Activated naive CD8-positive, alpha-beta T cell (primary cell): ENCODE results near the gene BCL7A.

Source experiments
- H3K27ac Mint-ChIP-seq: one replicate; pipeline ENCODE4 v1.8.0; 2021; ENCODE audit warnings: mixed read lengths
- H3K27me3 Mint-ChIP-seq: one replicate; pipeline ENCODE4 v1.8.0; 2021; ENCODE audit warnings: mixed read lengths
- H3K36me3 Mint-ChIP-seq: one replicate; pipeline ENCODE4 v1.8.0; 2021; ENCODE audit warnings: mixed read lengths
- H3K4me1 Mint-ChIP-seq: one replicate; pipeline ENCODE4 v1.8.0; 2021; ENCODE audit warnings: low read depth, mixed read lengths
- H3K4me3 Mint-ChIP-seq: one replicate; pipeline ENCODE4 v1.8.0; 2021; ENCODE audit warnings: mild to moderate bottlenecking, mixed read lengths
- H3K9me3 Mint-ChIP-seq: one replicate; pipeline ENCODE4 v1.8.0; 2021; ENCODE audit warnings: low read depth, mixed read lengths

The BCL7A gene

GRCh38 chr12:122064025-122064777 lies 42.5 kb downstream of the BCL7A start:
- Mint-ChIP-seq H3K4me3 (no peak overlapping the region), H3K27me3 (no peaks in the 10 kb centered on the region), H3K36me3 (no peaks in the 10 kb centered on the region), H3K9me3 (no peaks in the 10 kb centered on the region), H3K27ac (no peak overlapping the region), H3K4me1 (peaks cover 26% of the 10 kb centered on the region)

GRCh38 chr12:122064780-122065588 lies 43.3 kb downstream of the BCL7A start:
- H3K4me1 Mint-ChIP-seq: peaks cover 30% of the 10 kb centered on the region
- H3K9me3 Mint-ChIP-seq: no peaks in the 10 kb centered on the region
- H3K4me3 Mint-ChIP-seq: no peak overlapping the region
- H3K27me3 Mint-ChIP-seq: no peaks in the 10 kb centered on the region
- no peaks in the 10 kb centered on the region for H3K36me3 Mint-ChIP-seq
- no peak overlapping the region for H3K27ac Mint-ChIP-seq

GRCh38 chr12:122067548-122067947 lies 45.9 kb downstream of the BCL7A start:
- Mint-ChIP-seq H3K4me1 (peaks cover 30% of the 10 kb centered on the region), H3K4me3 (peak overlapping the region; percentile 57), H3K27me3 (no peaks in the 10 kb centered on the region), H3K9me3 (no peaks in the 10 kb centered on the region), H3K27ac (no peak overlapping the region), H3K36me3 (no peaks in the 10 kb centered on the region)

- Mint-ChIP-seq H3K27me3 (no peaks in the 10 kb centered on the region), H3K9me3 (no peaks in the 10 kb centered on the region), H3K36me3 (no peaks in the 10 kb centered on the region), H3K4me1 (peaks cover 29% of the 10 kb centered on the region), H3K4me3 (peak overlapping the region; percentile 57), H3K27ac (no peak overlapping the region)
Measured at GRCh38 chr12:122067966-122068365, 46.3 kb downstream of the BCL7A start.

GRCh38 chr12:122072031-122072970 lies 50.6 kb downstream of the BCL7A start:
- H3K9me3 Mint-ChIP-seq: no peaks in the 10 kb centered on the region

GRCh38 chr12:122073815-122074214 lies 52.1 kb downstream of the BCL7A start:
- Mint-ChIP-seq H3K9me3 (no peaks in the 10 kb centered on the region), H3K4me1 (peaks cover 14% of the 10 kb centered on the region), H3K36me3 (no peaks in the 10 kb centered on the region), H3K4me3 (no peak overlapping the region), H3K27me3 (no peaks in the 10 kb centered on the region), H3K27ac (no peak overlapping the region)

More at GRCh38 chr12:122072031-122072970, 50.6 kb downstream of the BCL7A start:
- H3K36me3 Mint-ChIP-seq: no peaks in the 10 kb centered on the region
- no peaks in the 10 kb centered on the region for H3K27me3 Mint-ChIP-seq
- H3K27ac Mint-ChIP-seq: no peak overlapping the region
- H3K4me1 Mint-ChIP-seq: peaks cover 23% of the 10 kb centered on the region
- H3K4me3 Mint-ChIP-seq: no peak overlapping the region

- Mint-ChIP-seq H3K4me3 (peak overlapping the region; percentile 40), H3K9me3 (no peaks in the 10 kb centered on the region), H3K36me3 (no peaks in the 10 kb centered on the region)
Measured at GRCh38 chr12:122076743-122077495, 55.2 kb downstream of the BCL7A start.

GRCh38 chr12:122078141-122079032 lies 56.7 kb downstream of the BCL7A start, which contains the start of gene MLXIP:
Gene MLXIP (plus strand): TSS chr12:122078756. CDS start chr12:122078854, 98 bp downstream.
- H3K27me3 Mint-ChIP-seq: no peaks in the 10 kb centered on the region
- H3K27ac Mint-ChIP-seq: peak within 1 kb of the TSS; percentile 92
- H3K36me3 Mint-ChIP-seq: no peaks in the 10 kb centered on the region
- H3K9me3 Mint-ChIP-seq: no peaks in the 10 kb centered on the region
- peak within 1 kb of the TSS; percentile 92 for H3K4me3 Mint-ChIP-seq
- peaks cover 42% of the 10 kb centered on the region for H3K4me1 Mint-ChIP-seq

More at GRCh38 chr12:122076743-122077495, 55.2 kb downstream of the BCL7A start:
- Mint-ChIP-seq H3K4me1 (peaks cover 28% of the 10 kb centered on the region), H3K27me3 (no peaks in the 10 kb centered on the region), H3K27ac (no peak overlapping the region)

GRCh38 chr12:122079033-122079531 lies 57.4 kb downstream of the BCL7A start:
- Mint-ChIP-seq H3K27ac (peak overlapping the region; percentile 92), H3K9me3 (no peaks in the 10 kb centered on the region), H3K27me3 (no peaks in the 10 kb centered on the region), H3K4me3 (peak overlapping the region; percentile 92), H3K36me3 (peaks cover 4% of the 10 kb centered on the region), H3K4me1 (peaks cover 49% of the 10 kb centered on the region)

GRCh38 chr12:122079532-122080081 lies 57.9 kb downstream of the BCL7A start:
- Mint-ChIP-seq H3K4me1 (peaks cover 55% of the 10 kb centered on the region), H3K36me3 (peaks cover 6% of the 10 kb centered on the region), H3K27me3 (no peaks in the 10 kb centered on the region), H3K9me3 (no peaks in the 10 kb centered on the region), H3K27ac (peak overlapping the region; percentile 92), H3K4me3 (peak overlapping the region; percentile 92)

GRCh38 chr12:122080149-122081082 lies 58.7 kb downstream of the BCL7A start:
- H3K27ac Mint-ChIP-seq: peak overlapping the region; percentile 92
- no peaks in the 10 kb centered on the region for H3K9me3 Mint-ChIP-seq
- peaks cover 6% of the 10 kb centered on the region for H3K36me3 Mint-ChIP-seq
- peak overlapping the region; percentile 92 for H3K4me3 Mint-ChIP-seq
- peaks cover 62% of the 10 kb centered on the region for H3K4me1 Mint-ChIP-seq
- H3K27me3 Mint-ChIP-seq: no peaks in the 10 kb centered on the region

GRCh38 chr12:122081083-122081696 lies 59.5 kb downstream of the BCL7A start:
- no peaks in the 10 kb centered on the region for H3K27me3 Mint-ChIP-seq
- H3K4me3 Mint-ChIP-seq: peak overlapping the region; percentile 92
- H3K9me3 Mint-ChIP-seq: no peaks in the 10 kb centered on the region
- peaks cover 9% of the 10 kb centered on the region for H3K36me3 Mint-ChIP-seq
- H3K27ac Mint-ChIP-seq: peak overlapping the region; percentile 92
- H3K4me1 Mint-ChIP-seq: peaks cover 68% of the 10 kb centered on the region
